Measurements from ENCODE around the gene CLASRP.

- TF ChIP-seq CTCF (IDR thresholded peaks at IDR 0.05) (no peak), POLR2A (IDR thresholded peaks at IDR 0.05) (no peak)
Measured at GRCh38 chr19:45075301-45076028, 36.6 kb downstream of the CLASRP start.

Data from heart left ventricle (tissue), 13 donors.